GM12873 (cell line): ENCODE results near the gene MSH2.

Source experiments
- TF ChIP-seq, protein P1 (sequence below): IDR thresholded peaks from 2 replicates; pipeline ENCODE4 v1.5.1; 2012; ENCODE audit warnings: low read depth, mild to moderate bottlenecking, moderate library complexity, low read length, control low read depth; ENCODE audit not compliant: insufficient read depth; ENCODE audit errors: missing control alignments

The MSH2 gene

DNA sequence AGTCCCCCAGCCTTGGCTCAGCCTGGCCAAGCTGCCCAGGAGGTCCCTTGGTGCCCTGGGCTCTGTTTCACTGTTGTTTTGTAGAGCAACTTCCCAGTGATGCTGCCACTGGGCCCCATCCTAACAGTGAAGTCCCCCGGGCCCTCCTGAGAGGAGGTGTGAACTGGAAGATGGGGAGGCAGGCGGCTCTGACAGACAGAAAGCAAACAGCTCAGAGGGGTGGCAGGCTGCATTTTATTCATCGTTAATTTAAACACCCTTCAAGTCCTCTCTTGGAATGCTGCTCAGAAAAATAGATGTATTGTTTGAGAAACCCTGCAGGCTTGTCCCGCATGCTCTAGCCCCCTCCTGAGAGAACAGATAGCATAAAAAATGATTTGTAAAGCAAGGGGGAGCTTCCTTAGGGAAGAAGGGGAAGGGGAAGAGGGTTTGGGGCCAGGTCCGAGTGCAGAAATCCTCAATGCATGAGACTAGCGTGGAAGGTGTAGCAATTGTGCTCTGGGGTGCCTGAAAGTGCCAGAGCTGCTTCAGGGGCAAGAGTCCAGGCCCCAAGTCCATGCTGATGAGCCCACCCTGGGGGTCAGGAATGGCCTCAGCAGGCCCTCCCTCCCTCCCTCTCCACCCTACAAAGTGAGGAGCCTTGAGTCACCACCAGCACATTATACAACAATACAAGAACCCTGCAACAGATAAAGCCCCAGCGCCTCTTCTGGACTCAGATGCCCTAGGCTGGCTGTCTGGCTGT, 113.6 kb downstream of the MSH2 start:
- TF ChIP-seq, protein P1, sequence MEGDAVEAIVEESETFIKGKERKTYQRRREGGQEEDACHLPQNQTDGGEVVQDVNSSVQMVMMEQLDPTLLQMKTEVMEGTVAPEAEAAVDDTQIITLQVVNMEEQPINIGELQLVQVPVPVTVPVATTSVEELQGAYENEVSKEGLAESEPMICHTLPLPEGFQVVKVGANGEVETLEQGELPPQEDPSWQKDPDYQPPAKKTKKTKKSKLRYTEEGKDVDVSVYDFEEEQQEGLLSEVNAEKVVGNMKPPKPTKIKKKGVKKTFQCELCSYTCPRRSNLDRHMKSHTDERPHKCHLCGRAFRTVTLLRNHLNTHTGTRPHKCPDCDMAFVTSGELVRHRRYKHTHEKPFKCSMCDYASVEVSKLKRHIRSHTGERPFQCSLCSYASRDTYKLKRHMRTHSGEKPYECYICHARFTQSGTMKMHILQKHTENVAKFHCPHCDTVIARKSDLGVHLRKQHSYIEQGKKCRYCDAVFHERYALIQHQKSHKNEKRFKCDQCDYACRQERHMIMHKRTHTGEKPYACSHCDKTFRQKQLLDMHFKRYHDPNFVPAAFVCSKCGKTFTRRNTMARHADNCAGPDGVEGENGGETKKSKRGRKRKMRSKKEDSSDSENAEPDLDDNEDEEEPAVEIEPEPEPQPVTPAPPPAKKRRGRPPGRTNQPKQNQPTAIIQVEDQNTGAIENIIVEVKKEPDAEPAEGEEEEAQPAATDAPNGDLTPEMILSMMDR = no peak

DNA sequence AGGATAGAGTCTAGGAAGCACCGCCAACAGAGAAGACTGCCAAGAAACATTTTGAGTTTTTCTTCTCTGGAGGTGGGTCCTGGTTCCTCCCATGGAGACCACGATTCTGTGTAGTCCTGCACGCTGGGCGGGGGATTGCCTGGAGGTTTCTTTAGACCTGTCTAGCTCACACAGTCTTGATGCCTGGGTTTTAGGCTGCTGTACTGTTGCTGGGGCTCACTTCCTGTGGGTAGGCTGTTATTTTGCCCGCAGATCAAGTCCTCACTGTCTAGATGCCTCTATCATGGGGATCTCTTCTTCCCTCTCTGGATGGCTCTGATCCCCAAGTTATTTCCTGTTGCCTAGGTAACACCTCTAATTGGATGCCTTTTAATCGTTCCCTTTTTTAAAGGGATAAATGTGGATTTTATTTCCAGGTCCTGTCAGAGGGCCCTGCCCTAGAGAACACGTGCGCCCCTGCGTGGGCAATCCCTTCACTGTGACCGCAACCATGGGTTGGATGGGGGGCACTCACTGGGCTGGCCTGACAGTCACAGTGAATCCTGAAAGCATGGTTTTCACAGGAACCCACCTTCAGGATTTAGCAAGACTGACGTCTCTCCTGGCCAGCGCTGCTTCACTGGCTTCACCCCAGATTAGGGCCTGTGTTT, 115.7 kb downstream of the MSH2 start:
- TF ChIP-seq, protein P1 = no peak

DNA sequence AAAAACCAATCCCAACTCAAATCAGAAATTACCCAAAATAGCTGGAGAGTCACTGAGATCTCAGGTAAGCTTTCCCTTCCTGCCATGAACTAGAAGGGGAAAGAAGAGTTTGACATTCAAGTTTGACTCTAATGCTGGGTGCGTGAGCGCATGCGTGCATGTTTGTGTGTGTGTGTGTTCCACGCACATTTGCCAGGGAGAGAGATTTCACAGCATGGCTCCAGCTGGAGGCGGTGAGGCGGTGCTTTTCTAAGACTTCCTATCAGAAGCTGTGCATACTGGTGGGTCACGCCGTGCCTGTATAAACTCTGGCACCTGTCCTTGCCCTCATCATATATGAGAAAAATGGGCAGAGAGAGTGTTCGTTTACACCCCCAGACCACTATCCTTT, 116.2 kb downstream of the MSH2 start:
- TF ChIP-seq, protein P1 = no peak

DNA sequence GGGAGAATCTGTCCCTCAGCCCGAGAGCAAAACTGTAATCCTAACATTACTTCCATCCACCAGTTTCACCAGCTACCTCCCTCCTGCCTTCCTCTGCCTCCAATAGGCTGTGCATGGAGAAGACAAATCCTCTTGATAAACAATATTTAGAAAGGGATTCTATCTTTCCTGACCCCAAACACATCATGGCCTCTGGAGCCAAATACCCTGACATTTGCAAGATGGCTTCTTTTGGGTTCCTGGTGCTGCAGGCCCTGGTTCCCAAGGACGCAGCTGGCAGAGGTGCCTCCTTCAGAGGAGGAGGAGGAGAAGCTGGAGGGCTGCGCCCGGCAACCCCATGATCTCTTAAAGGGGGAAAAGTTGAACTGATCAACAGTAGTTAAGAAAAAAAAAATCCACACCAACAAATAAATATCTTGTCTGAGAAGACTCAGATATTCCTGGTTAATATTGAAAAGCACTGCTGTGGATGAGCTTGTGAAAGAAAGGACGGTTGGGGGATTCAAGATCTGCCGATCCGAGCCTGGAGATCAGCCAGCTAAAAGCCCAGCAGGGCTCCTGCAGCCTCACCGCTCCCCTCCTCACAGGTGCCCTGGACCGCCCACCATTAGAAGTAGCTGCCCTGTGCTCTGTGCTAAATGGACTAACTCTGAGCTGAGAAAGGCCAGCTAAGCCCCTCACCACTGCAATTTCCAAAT, 116.8 kb downstream of the MSH2 start:
- TF ChIP-seq, protein P1 = no peak

- TF ChIP-seq, protein P1 = no peak
These were observed 117.3 kb downstream of the MSH2 start for GRCh38 chr2:47520302-47520630.

DNA sequence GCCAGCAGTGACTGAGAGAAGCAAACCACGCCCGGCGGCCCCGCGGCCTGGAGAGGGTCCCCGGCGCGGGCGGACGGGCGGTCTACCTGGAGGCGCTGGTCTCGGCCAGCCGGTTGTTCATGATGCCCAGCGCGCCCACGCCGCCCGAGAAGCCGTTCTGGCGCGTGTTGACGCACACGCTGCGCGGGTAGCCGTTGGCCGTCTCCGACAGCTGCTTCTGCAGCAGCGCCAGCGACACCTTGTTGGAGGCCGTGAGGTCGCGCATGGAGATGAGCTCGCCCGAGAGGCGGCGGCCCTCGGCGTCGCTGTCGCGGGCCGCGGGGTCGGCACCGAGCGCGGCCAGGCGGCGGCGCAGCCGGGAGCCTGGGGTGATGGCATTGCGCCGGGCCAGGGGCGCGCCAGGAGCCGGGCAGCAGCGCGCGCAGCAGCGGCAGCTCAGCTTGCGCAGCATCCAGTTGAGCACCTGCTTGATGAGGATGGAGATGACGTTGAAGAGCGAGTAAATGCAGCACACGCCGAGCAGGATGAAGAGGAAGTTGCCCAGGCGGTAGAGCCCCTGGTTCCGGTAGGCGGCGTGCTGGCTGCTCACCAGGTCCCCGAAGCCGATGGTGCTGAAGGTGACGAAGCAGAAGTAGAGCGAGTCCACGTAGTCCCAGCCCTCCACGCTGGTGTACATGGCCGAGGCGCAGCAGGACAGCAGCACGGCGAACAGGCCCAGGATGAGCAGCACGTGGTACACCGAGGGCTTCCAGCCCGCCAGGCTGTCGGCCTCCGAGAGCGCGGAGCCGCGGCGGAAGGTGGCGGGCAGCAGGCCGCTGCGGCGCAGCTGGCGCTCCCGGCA, 118.1 kb downstream of the MSH2 start:
- TF ChIP-seq, protein P1 = peak; percentile 67
